HEK293T (cell line): ENCODE data around the gene PABPN1.

Experiments used
- BHLHE40 ChIP-seq: fragments of 450-650 bp; IDR thresholded peaks from 2 replicates; pipeline ENCODE4 v1.6.1; 2016; ENCODE audit warnings: mild to moderate bottlenecking, moderate library complexity, borderline replicate concordance
- FOXM1 ChIP-seq: fragments of 450-650 bp; IDR thresholded peaks from 2 replicates; pipeline ENCODE4 v1.6.1; 2017; ENCODE audit warnings: mild to moderate bottlenecking, borderline replicate concordance
- L3MBTL2 ChIP-seq: fragments of 450-650 bp; conservative IDR thresholded peaks from 2 replicates; pipeline ENCODE4 v1.6.1; 2016; ENCODE audit warnings: mild to moderate bottlenecking
- SUZ12 ChIP-seq: fragments of 450-650 bp; IDR thresholded peaks from 2 replicates; pipeline ENCODE4 v1.6.1; 2016; ENCODE audit warnings: mild to moderate bottlenecking
- TARDBP ChIP-seq: fragments of 450-650 bp; IDR thresholded peaks from 2 replicates; pipeline ENCODE4 v1.6.1; 2016

DNA sequence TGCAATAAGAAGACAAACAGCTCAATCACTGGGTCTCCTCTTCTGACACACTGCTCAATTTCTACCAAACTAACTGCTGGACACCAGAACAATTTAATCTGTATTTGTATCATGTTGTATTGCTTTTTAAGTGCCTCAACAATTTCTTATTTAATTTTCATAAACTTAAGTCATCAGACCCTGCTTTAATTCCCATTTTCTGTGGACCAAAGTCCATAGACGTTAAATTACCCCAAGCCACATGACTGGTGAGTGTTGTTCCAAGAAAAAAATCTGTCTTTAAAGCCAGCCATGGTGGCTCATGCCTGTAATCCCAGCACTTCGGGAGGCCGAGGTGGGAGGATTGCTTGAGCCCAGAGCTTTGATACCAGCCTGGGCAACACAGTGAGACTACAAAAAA is 44.1 kb upstream of the PABPN1 start:
- TF ChIP-seq FOXM1 (no peak), TARDBP (no peak), SUZ12 (no peak), L3MBTL2 (no peak), BHLHE40 (no peak)
